NCI-H510A treated with DMSO at 0.1 percent for 48 hours (cell line): ENCODE results near the gene THOC1.

ENCODE experiments used
- DNase-seq: peaks from one replicate; lab custom pipeline; 2025; lab: John Stamatoyannopoulos, UW

The THOC1 gene

DNA sequence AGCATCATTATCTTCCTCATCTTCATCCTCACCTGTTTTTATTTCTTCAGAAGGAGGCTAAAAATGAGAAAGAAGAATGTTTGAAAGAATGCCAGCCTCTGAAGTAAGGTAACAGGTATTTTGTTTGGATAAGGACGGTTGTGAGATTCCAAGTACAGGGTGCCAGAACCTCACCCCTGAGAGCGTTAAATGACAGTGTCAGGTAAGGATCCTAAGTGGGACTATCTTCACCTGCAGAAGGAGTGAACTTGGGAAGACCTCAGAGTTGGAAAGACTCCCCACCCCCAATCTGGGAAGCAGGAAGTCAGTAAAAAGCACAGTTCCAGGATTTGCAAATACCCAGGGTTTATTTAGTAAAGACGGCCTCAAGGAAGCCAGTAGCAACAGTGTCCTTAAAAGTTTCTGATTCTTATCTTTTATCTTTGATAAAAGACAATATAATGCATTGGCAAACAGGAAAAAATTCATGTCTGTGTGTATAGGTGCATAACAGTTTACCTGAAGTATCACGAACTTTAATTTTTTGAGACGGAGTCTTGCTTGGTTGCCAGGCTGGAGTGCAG is 52.3 kb downstream of the THOC1 start:
- DNase-seq, result no peak

DNA sequence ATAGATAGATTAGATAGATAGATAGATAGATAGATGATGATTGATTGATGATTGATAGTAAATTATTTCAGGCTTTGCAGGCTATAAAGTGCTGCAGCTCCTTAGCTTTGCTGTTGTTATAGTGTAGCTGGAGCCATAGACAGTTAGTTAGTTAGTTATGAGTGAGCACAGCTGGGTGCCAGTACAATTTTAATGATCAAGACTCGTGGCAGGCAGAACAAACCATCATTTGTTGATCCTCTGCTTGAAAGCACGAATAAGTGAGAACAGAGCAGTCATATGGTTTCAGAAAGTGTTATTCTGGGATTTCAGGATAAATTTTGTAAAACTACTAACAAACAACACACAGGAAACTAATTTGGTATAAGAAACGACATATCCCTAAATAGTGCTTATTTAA is 53.9 kb downstream of the THOC1 start:
- no peak for DNase-seq

DNA sequence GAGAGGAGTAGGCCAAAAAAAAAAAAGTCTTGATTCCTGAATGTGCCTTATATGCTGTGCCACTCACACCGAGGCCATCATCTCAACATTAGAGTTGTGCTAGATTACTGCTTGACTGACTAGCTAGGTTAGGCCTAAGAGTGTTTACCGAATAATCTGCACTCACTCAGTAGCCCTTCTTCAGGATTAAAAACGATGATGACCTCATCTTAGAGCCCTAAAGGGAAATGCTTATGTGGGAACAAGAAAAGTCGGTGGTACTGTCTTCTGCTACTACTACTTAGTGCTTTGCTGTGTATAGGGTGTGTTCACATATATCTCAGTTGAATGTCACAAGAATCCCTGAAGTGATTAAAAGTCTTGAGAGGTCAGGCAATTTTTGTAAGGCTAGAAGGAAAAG is 54.3 kb downstream of the THOC1 start:
- DNase-seq, result no peak

DNA sequence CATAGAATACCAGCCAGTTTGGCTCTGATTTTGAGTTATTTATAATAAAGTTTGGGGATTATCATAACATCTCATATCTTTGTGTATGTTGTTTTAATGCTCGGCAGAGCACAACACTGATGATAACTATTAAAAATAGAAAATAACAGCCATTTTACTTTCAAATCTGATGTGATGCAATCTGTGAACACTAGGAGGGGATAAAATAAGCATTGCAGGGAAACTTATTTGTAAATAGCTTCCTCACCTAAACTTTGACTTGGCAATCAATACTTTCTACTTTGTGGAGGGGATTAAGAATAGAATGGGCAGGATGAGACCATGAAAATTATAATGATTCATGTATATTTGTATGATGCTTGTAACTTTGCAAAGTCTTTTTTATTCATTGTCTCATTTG is 55.1 kb downstream of the THOC1 start:
- no peak for DNase-seq

DNA sequence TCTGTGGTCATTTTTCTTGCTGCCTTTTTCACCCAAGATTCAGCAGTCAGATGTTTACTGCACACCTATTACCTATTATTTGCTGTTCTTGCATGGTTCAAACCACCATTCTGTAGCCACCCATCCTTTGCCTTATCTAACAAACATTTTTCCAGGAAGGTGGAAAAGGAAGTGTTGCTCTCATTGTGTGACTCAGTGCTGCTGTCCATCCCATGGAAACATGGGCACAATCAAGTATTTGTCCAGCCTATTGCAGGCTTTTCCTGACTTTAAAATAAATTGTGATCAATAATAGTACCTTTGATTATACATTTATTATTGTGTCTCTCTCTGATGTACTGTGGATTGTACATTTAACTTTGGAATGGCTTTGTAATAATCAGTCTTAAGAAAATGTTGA is 56.3 kb downstream of the THOC1 start:
- DNase-seq, result no peak

DNA sequence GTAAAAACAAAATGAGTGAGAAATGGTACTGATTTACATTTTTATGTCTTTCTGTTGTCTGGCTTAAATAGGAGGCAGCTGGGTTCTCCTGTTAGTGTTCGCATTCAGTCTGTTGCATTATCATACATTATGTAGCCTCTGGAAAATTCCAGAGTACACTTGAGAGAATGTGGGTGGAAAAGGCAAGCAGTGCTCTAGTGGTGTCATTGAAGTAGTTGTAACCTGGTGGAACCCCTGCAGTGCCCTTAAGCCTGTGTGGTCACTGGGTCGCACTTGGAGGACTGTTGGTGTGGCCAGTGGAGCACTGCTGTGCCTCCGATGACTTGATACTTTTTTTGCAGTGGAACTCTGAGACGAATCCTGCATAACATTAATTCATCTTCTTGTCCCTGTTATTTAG is 57.1 kb downstream of the THOC1 start:
- no peak for DNase-seq

DNA sequence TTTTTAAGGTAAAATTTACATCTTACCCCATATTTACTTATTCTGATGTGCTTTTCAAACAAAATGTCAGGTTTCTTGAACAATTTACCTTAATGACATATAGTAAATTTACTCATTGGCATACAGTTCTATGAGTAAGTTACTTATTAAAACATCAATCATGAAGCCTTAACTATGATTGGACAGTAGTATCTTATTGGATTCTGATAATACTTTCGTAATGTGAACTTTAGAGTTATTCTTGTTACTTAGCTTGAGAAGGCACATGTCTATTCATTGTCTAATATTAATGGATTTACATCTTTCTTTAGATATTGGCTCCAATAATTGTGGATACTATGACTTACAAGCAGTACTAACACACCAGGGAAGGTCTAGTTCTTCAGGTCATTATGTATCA is 57.8 kb downstream of the THOC1 start:
- DNase-seq, result no peak

DNA sequence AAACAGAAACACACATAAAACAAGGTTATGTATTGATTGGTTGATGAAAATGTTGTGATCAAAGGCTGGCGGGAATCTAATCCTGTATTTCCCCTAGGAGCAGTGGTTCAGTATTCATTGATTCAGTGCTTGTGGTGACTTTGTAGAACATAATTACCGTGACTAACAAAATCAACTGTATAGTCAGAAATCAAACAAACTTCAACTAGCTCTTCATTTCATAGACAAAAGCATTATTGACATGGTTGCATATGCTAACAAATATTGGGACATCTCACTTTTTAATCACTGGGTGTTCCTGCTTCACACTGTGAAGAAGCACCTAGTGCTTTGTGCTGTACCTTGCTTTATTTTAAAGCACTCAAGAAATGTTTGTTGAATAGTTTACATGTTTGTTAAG is 68.1 kb downstream of the THOC1 start:
- no peak for DNase-seq

DNA sequence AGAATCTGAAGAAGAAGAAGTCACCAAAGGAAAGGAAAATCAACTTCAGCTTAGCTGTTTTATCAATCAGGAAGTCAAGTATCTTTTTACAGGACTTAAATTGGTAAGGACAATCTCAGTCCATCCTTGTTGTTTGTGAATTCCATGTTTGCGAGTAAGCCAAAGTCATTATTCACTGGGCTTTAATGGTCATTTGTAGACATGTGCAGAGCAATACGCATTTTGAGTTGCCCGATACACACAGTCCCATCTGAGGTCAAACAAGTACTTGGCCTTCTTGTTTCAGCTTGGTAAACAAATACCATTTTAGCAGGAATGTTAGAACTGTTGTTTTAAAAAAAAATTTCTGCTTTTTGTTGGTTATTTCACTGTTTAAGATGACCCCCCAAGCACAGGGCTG is 68.6 kb downstream of the THOC1 start:
- DNase-seq, result no peak

DNA sequence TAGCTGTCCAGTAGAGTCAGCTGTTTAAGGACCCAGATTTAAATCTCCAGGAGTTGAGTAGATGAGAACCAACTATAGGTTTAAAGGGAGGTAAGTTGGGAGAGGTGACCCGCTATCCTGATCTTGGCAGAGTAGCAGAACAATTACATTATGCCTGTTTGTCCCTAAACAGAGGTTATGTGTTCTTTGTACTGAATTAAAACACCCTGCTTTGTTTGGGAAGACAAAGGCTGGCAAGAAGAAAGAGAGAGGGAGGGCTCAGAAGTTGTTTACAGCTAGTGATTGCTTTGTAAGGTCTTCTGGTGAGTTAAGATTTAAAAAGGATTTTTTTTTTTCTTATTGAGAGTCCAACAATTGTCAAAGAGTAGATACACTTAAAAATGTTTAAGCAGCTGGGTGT is 72.2 kb downstream of the THOC1 start:
- no peak for DNase-seq

DNA sequence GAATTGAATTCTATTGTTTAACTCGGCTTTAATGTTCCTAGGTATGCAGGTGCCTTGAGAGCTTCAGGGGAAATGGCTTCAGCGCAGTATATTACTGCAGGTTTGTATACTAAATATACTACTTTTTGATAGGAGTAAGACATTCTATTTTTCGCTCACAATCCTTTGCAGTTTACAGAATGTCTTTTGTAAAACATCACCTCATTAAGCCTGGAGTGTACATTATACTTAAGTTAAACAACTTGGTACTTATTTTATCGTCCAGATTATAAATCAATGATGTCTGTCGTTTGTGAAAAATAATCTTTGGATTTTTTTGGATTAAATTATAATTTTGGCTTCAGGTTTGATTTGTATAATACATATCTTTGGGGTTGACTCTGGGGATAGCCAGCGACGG is 75.0 kb downstream of the THOC1 start:
- no peak for DNase-seq

DNA sequence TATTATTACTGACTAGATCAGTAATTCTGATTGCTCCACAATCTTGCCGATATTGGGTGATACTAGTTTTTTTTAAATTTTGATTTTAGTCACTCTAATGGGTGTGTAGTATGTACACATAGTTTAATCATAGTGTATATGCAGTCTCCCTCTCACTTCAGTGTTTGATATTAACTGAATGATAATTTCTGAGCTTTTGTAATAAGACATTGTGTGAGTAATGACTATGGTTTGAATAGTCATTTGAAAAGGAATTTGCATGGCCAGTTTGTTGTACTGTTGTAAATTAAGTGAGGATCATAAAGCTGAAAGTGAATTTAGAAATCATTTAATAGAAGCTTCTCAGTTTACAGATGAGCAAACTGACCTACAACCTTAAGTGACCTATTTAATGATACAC is 76.1 kb downstream of the THOC1 start:
- DNase-seq, result no peak

DNA sequence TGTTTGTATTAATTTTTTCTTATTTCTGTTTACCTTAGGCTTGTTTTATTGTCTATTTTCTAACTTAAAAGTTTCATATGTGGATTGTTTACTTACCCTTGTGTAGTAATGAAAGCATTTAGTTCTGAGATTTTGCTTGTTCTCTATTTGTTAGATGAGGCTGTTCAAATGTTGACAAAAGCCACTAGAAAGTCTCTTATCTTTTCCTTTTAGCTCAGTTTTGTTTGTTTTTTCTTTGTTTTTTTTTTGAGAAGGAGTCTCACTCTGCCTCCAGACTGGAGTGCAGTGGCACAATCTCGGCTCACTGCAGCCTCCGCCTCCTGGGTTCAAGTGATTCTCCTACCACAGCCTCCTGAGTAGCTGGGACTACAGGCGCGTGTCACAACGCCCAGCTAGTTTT is 78.6 kb downstream of the THOC1 start:
- DNase-seq, result no peak

DNA sequence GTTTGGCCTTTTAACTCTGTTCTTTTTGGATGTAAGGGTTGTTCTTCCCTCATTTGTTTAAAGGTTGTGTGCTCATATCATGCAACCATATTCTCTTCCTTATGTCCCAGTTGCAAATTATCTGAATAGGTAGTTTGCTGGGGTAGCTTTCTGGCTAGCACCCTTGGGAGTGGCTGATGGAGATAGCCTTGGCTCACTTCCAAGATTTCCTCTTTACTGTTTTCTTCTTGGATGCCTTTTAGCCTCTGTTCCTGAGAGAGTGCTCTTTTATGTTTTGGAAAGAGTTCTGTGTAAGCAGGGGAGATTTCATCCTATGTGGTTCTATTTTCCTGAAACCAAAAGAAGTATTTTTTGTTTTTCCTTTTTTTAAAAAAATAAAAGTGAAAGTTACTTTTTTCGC is 84.1 kb downstream of the THOC1 start:
- no peak for DNase-seq

DNA sequence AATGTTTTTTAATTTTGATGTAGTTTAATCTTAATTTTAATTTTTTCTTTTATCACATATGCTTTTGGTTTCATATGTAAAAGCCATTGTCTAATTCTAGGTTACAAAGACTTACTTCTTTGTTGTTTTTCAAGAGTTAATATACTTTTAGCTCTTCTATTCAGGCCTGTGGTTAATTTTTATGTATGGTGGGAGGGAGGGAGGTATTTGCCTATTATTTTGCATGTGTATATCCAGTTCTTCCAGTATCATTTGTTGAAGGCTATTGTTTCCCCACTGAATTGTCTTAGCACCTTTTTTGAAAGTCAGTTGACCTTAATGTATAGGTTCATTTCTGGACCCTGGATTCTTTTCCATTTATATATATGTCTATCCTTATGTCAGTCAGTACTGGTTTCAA is 86.1 kb downstream of the THOC1 start:
- no peak for DNase-seq

DNA sequence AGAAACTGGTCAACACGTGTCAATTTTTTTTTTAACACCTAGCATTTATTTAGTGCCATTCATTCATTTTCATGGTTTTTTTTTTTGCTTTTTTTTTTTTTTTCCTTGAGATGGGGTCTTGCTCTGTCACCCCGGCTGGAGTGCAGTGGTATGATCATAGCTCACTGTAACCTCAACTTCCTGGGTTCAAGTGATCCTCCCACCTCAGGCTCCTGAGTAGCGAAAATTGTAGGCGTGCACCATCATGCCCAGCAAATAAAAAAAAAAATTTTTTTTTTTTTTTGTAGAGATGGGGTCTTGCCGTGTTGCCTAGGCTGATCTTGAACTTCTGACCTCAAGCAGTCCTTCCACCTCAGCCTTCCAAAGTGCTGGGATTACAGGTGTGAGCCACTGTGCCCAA is 88.3 kb downstream of the THOC1 start:
- no peak for DNase-seq

DNA sequence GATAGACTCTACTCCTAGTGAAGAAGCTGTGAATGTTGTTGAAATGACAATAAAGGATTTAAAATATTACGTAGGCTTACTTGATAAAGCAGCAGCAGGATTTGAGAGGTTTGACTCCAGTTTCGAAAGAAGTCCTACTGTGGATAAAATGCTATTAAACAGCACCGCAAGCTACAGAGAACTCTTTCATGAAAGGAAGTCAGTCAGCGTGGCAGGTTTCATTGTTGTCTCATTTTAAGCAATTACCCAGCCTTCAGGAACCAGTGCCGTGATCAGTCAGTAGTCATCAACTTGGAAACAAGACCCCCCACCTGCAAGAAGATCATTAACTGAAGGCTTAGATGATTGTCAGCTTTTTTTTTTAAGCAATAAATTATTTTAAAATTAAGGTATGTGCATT is 95.5 kb downstream of the THOC1 start:
- DNase-seq, result no peak
